Measurements from ENCODE around the gene ABCB11. TPM values are rescaled to one million over a fixed set of nuclear protein-coding genes. Genes with fewer than 3 reads are reported as not detected.

ABCB11 gene
- total and polyA plus RNA-seq, 2 of the 4 experiments (the other 2 are of a cell fraction): not detected

DNA sequence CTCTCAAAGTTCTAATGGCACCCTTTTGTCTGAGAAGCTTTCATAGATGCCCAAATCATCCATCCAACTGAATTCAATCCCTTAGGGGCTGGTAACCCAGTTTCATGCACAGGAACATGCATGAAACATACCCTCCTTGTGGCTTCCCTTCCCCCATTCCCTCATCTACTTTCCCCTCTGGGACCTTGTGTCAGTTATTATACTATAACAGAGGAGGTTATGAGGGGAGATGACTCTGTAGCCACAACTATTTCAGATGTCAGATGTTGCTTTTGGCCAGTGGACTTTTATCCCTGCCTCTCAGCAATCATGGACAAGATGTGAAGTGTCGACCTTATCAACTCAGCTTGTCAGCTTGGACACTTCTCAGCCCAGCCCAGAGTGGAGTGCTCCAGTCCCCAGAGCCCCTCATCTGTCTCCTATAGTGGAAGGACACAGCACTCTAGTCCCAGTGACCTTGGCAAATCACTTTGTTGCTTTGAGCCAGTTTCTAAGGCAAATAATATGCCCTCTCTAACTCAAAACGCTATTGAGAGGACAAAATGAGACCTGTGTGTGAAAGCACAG, 46.6 kb upstream of the ABCB11 start:
- H3K4me1 ChIP-seq (ENCODE audit: control insufficient read depth, insufficient read depth, low read length): no peaks in the 10 kb centered on the region
- H3K56ac ChIP-seq (ENCODE audit: extremely low read depth, insufficient read depth, low read length): no peak overlapping the region
- no peak overlapping the region for H4K5ac ChIP-seq (ENCODE audit: low read depth, low read length)
- no peak for ATAC-seq (ENCODE audit: low read depth)
- H3K23ac ChIP-seq (ENCODE audit: low read depth, low read length): no peak overlapping the region
- ChIA-PET POLR2A (ENCODE audit: unreplicated experiment) (no interaction called here), CTCF (no interaction called here)
- H3K27ac ChIP-seq (ENCODE audit: insufficient read depth, low read length): no peak overlapping the region
- no peak overlapping the region for H2BK15ac ChIP-seq (ENCODE audit: low read depth, low read length)
- H3K9me1 ChIP-seq (ENCODE audit: insufficient read depth, low read length): no peaks in the 10 kb centered on the region
- in situ Hi-C loops (cut with MboI; ENCODE audit: low sequenced_read_pairs) (no loop called here), dilution Hi-C loops (cut with HindIII; ENCODE audit: low sequenced_read_pairs, unreplicated experiment) (no loop called here), intact Hi-C loops (cut with micrococcal nuclease) (no loop called here)
- peaks cover 2% of the 10 kb centered on the region; the same call in 1 of the 2 replicates for H3K9me3 ChIP-seq (ENCODE audit: control insufficient read depth, insufficient read depth, low read length)
- H2AFZ ChIP-seq (replicated peaks; ENCODE audit: low read length, poor library complexity): no peak overlapping the region
- no peaks in the 10 kb centered on the region for H4K20me1 ChIP-seq (ENCODE audit: insufficient read depth, low read length)
- H4K8ac ChIP-seq (ENCODE audit: low read depth in 2 of 2, low read length in 2 of 2): no peak overlapping the region
- no peak overlapping the region for H3K18ac ChIP-seq (ENCODE audit: low read depth, low read length)
- WGBS, 2 experiments (ENCODE audit: extremely low coverage in 2 of 2, insufficient read length in 1 of 2): no CpG with 5 or more reads among the region's 2 CpGs
- no peaks in the 10 kb centered on the region for H3K27me3 ChIP-seq (ENCODE audit: control insufficient read depth, insufficient read depth, low read length)
- no peak overlapping the region for H3K9ac ChIP-seq (ENCODE audit: low read depth, low read length)
- no TSS peak for BruUV-seq (replicated peaks)
- no peak overlapping the region for H3K14ac ChIP-seq (replicated peaks; ENCODE audit: low read depth, low read length)
- no peak overlapping the region for H2BK5ac ChIP-seq (ENCODE audit: low read depth, low read length, poor library complexity, severe bottlenecking)
- no peak overlapping the region for H3K4me3 ChIP-seq (ENCODE audit: insufficient read depth, low read depth, low read length)
- no peak overlapping the region for H3K4ac ChIP-seq (ENCODE audit: low read depth, low read length)
- no peak overlapping the region for H2AK5ac ChIP-seq (ENCODE audit: low read depth, low read length)
- DNase-seq: no peak
- TF ChIP-seq FOS (IDR thresholded peaks at IDR 0.05; ENCODE audit: low read depth, low read length) (no peak), BHLHE40 (IDR thresholded peaks at IDR 0.05; ENCODE audit: low read depth, low read length) (no peak), CEBPB (IDR thresholded peaks at IDR 0.05; ENCODE audit: low read depth, low read length) (no peak), MAFK (IDR thresholded peaks at IDR 0.05; ENCODE audit: low read depth, low read length) (no peak), RFX5 (IDR thresholded peaks at IDR 0.05; ENCODE audit: low read depth, low read length) (no peak), MAZ (IDR thresholded peaks at IDR 0.05; ENCODE audit: borderline replicate concordance, low read depth, low read length) (no peak), MXI1 (IDR thresholded peaks at IDR 0.05; ENCODE audit: borderline replicate concordance, low read depth, low read length) (no peak), CHD1 (IDR thresholded peaks at IDR 0.05; ENCODE audit: low read depth, low read length) (no peak), RAD21 (IDR thresholded peaks at IDR 0.05; ENCODE audit: low read length) (no peak), POLR2A (IDR thresholded peaks at IDR 0.05; ENCODE audit: low read depth, low read length) (no peak), RCOR1 (IDR thresholded peaks at IDR 0.05; ENCODE audit: insufficient replicate concordance, low read length) (no peak), NFE2L2 (IDR thresholded peaks at IDR 0.05; ENCODE audit: low read depth, low read length) (no peak), SMC3 (IDR thresholded peaks at IDR 0.05; ENCODE audit: low read depth, low read length) (no peak)
- TF ChIP-seq, protein P1, sequence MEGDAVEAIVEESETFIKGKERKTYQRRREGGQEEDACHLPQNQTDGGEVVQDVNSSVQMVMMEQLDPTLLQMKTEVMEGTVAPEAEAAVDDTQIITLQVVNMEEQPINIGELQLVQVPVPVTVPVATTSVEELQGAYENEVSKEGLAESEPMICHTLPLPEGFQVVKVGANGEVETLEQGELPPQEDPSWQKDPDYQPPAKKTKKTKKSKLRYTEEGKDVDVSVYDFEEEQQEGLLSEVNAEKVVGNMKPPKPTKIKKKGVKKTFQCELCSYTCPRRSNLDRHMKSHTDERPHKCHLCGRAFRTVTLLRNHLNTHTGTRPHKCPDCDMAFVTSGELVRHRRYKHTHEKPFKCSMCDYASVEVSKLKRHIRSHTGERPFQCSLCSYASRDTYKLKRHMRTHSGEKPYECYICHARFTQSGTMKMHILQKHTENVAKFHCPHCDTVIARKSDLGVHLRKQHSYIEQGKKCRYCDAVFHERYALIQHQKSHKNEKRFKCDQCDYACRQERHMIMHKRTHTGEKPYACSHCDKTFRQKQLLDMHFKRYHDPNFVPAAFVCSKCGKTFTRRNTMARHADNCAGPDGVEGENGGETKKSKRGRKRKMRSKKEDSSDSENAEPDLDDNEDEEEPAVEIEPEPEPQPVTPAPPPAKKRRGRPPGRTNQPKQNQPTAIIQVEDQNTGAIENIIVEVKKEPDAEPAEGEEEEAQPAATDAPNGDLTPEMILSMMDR (conservative IDR thresholded peaks at IDR 0.05; ENCODE audit: low read depth, low read length): no peak
- TF ChIP-seq, protein P2, sequence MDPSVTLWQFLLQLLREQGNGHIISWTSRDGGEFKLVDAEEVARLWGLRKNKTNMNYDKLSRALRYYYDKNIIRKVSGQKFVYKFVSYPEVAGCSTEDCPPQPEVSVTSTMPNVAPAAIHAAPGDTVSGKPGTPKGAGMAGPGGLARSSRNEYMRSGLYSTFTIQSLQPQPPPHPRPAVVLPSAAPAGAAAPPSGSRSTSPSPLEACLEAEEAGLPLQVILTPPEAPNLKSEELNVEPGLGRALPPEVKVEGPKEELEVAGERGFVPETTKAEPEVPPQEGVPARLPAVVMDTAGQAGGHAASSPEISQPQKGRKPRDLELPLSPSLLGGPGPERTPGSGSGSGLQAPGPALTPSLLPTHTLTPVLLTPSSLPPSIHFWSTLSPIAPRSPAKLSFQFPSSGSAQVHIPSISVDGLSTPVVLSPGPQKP (IDR thresholded peaks at IDR 0.05; ENCODE audit: borderline replicate concordance, low read depth, low read length): no peak
- TF ChIP-seq, protein P3, sequence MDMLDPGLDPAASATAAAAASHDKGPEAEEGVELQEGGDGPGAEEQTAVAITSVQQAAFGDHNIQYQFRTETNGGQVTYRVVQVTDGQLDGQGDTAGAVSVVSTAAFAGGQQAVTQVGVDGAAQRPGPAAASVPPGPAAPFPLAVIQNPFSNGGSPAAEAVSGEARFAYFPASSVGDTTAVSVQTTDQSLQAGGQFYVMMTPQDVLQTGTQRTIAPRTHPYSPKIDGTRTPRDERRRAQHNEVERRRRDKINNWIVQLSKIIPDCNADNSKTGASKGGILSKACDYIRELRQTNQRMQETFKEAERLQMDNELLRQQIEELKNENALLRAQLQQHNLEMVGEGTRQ (IDR thresholded peaks at IDR 0.05; ENCODE audit: low read depth, low read length): no peak
- H2BK20ac ChIP-seq (ENCODE audit: low read depth, low read length): no peak overlapping the region
- H4K91ac ChIP-seq (ENCODE audit: insufficient read depth, low read depth, low read length): no peak overlapping the region
- H3K4me2 ChIP-seq (ENCODE audit: low read depth, low read length): no peak overlapping the region
- H3K79me1 ChIP-seq (ENCODE audit: low read depth in 1 of 2, low read length in 2 of 2): no peaks in the 10 kb centered on the region
- H2BK120ac ChIP-seq (ENCODE audit: low read depth, low read length): no peak overlapping the region
- H3K36me3 ChIP-seq (ENCODE audit: control insufficient read depth, insufficient read depth, low read length): no peaks in the 10 kb centered on the region
- no peak overlapping the region for H2AK9ac ChIP-seq (replicated peaks; ENCODE audit: low read depth, low read length, poor library complexity)

All from IMR-90 (cell line).